GM23338 (cell line): ENCODE data around the gene LRRC8E. TPM values are rescaled to one million over a fixed set of nuclear protein-coding genes. Genes with fewer than 3 reads are reported as not detected.

ENCODE experiments used
- ATAC-seq: fragments of 200-7000 bp; cut with Tn5 transposase; 3 replicates; pipeline ENCODE4 v1.9.1; 2020
- DNase-seq: peaks from one replicate; pipeline ENCODE4 v3.0.0-alpha.2; 2015; ENCODE audit warnings: low spot score
- H2AFZ ChIP-seq: fragments of 200-600 bp; sonication (generic); 2 replicates; pipeline ENCODE4 v1.8.0; 2016; ENCODE audit warnings: antibody characterized with exemption, mild to moderate bottlenecking, moderate library complexity
- H3F3A ChIP-seq: fragments of 200-600 bp; sonication (generic); replicated peaks from 2 replicates; pipeline ENCODE4 v1.8.0; 2017; ENCODE audit warnings: antibody characterized with exemption, mixed run types, low read depth
- H3K27ac ChIP-seq: fragments of 200-600 bp; sonication (generic); 2 replicates; pipeline ENCODE4 v1.6.1; 2016; ENCODE audit warnings: low read depth
- H3K27me3 ChIP-seq: fragments of 200-600 bp; sonication (generic); 2 replicates; pipeline ENCODE4 v1.8.0; 2016; ENCODE audit warnings: mild to moderate bottlenecking, mixed run types, moderate library complexity; ENCODE audit not compliant: insufficient read depth
- H3K36me3 ChIP-seq: fragments of 200-600 bp; sonication (generic); 2 replicates; pipeline ENCODE4 v1.8.0; 2016; ENCODE audit warnings: mild to moderate bottlenecking; ENCODE audit not compliant: insufficient read depth
- H3K4me1 ChIP-seq: fragments of 200-600 bp; sonication (generic); 2 replicates; pipeline ENCODE4 v1.8.0; 2016; ENCODE audit warnings: mild to moderate bottlenecking, moderate library complexity; ENCODE audit not compliant: insufficient read depth
- H3K4me2 ChIP-seq: fragments of 200-600 bp; sonication (generic); 2 replicates; pipeline ENCODE4 v1.7.1; 2017; ENCODE audit warnings: mixed run types
- H3K4me3 ChIP-seq: fragments of 200-600 bp; sonication (generic); 2 replicates; pipeline ENCODE4 v1.6.1; 2016; ENCODE audit warnings: mixed run types
- H3K79me2 ChIP-seq: fragments of 200-600 bp; sonication (generic); replicated peaks from 2 replicates; pipeline ENCODE4 v1.8.0; 2017; ENCODE audit warnings: mild to moderate bottlenecking; ENCODE audit not compliant: insufficient read depth
- H3K9me2 ChIP-seq: fragments of 200-600 bp; sonication (generic); 2 replicates; pipeline ENCODE4 v1.8.0; 2017; ENCODE audit not compliant: insufficient read depth
- H4K20me1 ChIP-seq: fragments of 200-600 bp; sonication (generic); replicated peaks from 2 replicates; pipeline ENCODE4 v1.8.0; 2017; ENCODE audit warnings: mild to moderate bottlenecking; ENCODE audit not compliant: insufficient read depth
- H3K27ac Mint-ChIP-seq: 2 replicates; pipeline ENCODE4 v1.8.0; 2020; ENCODE audit warnings: inconsistent platforms, mild to moderate bottlenecking, moderate library complexity, mixed read lengths
- H3K27me3 Mint-ChIP-seq: 3 replicates; pipeline ENCODE4 v1.8.0; 2022; ENCODE audit warnings: low read depth, mild to moderate bottlenecking, moderate library complexity, mixed read lengths, inconsistent platforms; ENCODE audit not compliant: insufficient read depth, poor library complexity
- H3K36me3 Mint-ChIP-seq: 3 replicates; pipeline ENCODE4 v1.8.0; 2021; ENCODE audit warnings: low read depth, mild to moderate bottlenecking, inconsistent platforms, moderate library complexity, mixed read lengths
- H3K4me1 Mint-ChIP-seq: 3 replicates; pipeline ENCODE4 v1.8.0; 2020; ENCODE audit warnings: mild to moderate bottlenecking, inconsistent platforms, mixed read lengths
- H3K4me3 Mint-ChIP-seq: 3 replicates; pipeline ENCODE4 v1.8.0; 2021; ENCODE audit warnings: moderate library complexity, mild to moderate bottlenecking, inconsistent platforms, mixed read lengths
- H3K9me3 Mint-ChIP-seq: 3 replicates; pipeline ENCODE4 v1.8.0; 2020; ENCODE audit warnings: moderate library complexity, mild to moderate bottlenecking, inconsistent platforms, mixed read lengths
- CREB1 ChIP-seq: fragments of 250-450 bp; sonication (Bioruptor Pico); IDR thresholded peaks from 2 replicates; pipeline ENCODE4 v1.5.0; 2020; ENCODE audit warnings: low read depth, mild to moderate bottlenecking, moderate library complexity
- EZH2 ChIP-seq: fragments of 200-600 bp; sonication (generic); IDR thresholded peaks from one replicate; pipeline ENCODE4 v1.8.0; 2017; ENCODE audit warnings: antibody characterized with exemption, mild to moderate bottlenecking, low read depth; ENCODE audit not compliant: unreplicated experiment
- EZH2phosphoT487 ChIP-seq: fragments of 200-600 bp; sonication (generic); IDR thresholded peaks from one replicate; pipeline ENCODE4 v1.8.1; 2018; ENCODE audit warnings: antibody characterized with exemption; ENCODE audit not compliant: unreplicated experiment
- JUNB ChIP-seq: IDR thresholded peaks from one replicate; pipeline ENCODE4 v1.6.1; 2016; ENCODE audit warnings: antibody characterized with exemption; ENCODE audit not compliant: unreplicated experiment
- NANOG ChIP-seq: IDR thresholded peaks from 2 replicates; pipeline ENCODE4 v1.6.1; 2016; ENCODE audit warnings: antibody characterized with exemption, borderline replicate concordance
- POLR2AphosphoS5 ChIP-seq: IDR thresholded peaks from 2 replicates; pipeline ENCODE4 v1.6.1; 2016; ENCODE audit warnings: antibody characterized with exemption, low read depth
- STAT1 ChIP-seq: IDR thresholded peaks from one replicate; pipeline ENCODE4 v1.6.1; 2016; ENCODE audit warnings: antibody characterized with exemption; ENCODE audit not compliant: unreplicated experiment
- ZNF114 ChIP-seq: fragments of 250-450 bp; sonication (Bioruptor Pico); IDR thresholded peaks from 2 replicates; pipeline ENCODE4 v1.5.0; 2020; ENCODE audit warnings: mild to moderate bottlenecking, moderate library complexity
- ZNF331 ChIP-seq: fragments of 250-450 bp; sonication (Bioruptor Pico); IDR thresholded peaks from 2 replicates; pipeline ENCODE4 v1.5.0; 2020; ENCODE audit warnings: low read depth, mild to moderate bottlenecking, moderate library complexity
- polyA plus RNA-seq: library from polyadenylated mRNA; unstranded; fragments of >200 nt; fragmentation: Nextera tagmentation; extraction: Ambion mirVana; gene quantifications from 2 replicates; pipeline ENCODE4 v1.2.1, GENCODE V29; 2016
- total RNA-seq: library from RNA; depleted of rRNA; stranded (reverse); fragments of >200 nt; shearing (Covaris generic); gene quantifications from 2 replicates; pipeline ENCODE4 v1.2.3, GENCODE V29; 2014
- TF ChIP-seq, protein P1 (sequence below), 2 experiments: fragments of 200-600 bp in 1 of 2; sonication (generic) in 1 of 2; conservative IDR thresholded peaks; 2 replicates each; pipeline versions ENCODE4 v1.5.1 to v1.6.1; 2016 to 2017; ENCODE audit warnings: antibody characterized with exemption in 2 of 2, low read depth in 2 of 2, mild to moderate bottlenecking in 2 of 2, moderate library complexity in 1 of 2
- TF ChIP-seq, protein P2 (sequence below): IDR thresholded peaks from one replicate; pipeline ENCODE4 v1.6.1; 2018; ENCODE audit warnings: antibody characterized with exemption; ENCODE audit not compliant: unreplicated experiment
- TF ChIP-seq, protein P3 (sequence below): fragments of 250-450 bp; sonication (Bioruptor Pico); IDR thresholded peaks from 2 replicates; pipeline ENCODE4 v1.5.0; 2020; ENCODE audit warnings: mild to moderate bottlenecking, moderate library complexity
- TF ChIP-seq, protein P4 (sequence below): IDR thresholded peaks from 2 replicates; pipeline ENCODE4 v1.6.1; 2016; ENCODE audit warnings: antibody characterized with exemption

Gene LRRC8E
- total and polyA plus RNA-seq, 2 experiments from 2014 or later: 0.29 to 4.8 TPM

DNA sequence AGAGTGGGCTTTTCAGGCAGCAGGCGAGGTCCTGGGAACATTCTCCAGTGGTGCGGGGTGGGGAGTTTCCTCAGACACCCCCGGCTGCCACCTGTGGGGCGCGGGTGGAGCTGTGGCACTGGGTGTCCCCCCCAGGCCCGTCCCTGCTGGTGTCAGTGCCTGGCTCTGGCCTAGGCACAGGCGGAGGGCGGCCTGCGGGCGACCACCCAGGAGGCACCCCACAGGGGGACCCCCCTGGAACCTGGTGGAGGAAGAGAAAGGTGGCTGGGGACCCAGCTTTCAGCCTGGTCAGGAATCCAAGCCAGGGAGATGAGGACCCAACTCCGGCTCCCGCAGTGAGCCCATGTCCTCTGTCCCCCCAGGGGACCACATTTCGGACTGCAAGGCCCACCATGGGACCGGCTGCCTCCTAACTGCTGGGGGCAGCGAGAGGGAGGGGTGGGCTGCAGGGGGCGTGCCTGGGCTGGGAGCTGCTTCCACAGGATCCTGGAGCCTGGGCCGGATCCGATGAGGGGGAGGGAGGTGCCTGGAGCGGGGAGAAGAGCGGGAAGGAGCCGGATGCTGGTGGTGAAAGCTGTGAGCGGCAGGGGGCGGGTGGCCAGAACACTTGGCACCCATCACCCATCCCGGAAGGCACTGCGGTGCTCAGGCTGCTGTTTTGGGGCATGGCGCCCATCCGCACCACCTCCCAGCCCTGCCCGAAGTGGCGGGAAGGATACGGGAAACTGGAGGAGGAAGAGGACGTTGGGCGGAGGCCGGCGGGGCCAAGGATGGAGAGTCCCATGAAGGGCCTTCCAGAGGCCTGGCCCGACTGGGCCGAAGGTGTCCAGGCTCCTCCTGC is 43.1 kb downstream of the LRRC8E start:
- H3K36me3 Mint-ChIP-seq: peaks cover 66% of the 10 kb centered on the region
- DNase-seq (no peak), ATAC-seq (no peak)
- H3K27me3 Mint-ChIP-seq: peaks cover 11% of the 10 kb centered on the region
- Histone ChIP-seq H3K36me3 (peaks cover 19% of the 10 kb centered on the region; the same call in 1 of the 2 replicates), H3K79me2 (no peaks in the 10 kb centered on the region), H4K20me1 (peaks cover 6% of the 10 kb centered on the region; the same call in 1 of the 2 replicates), H3K9me2 (no peaks in the 10 kb centered on the region), H3K4me1 (peaks cover 4% of the 10 kb centered on the region; the same call in 1 of the 2 replicates), H3K27ac (no peak overlapping the region), H3K4me2 (no peak overlapping the region), H3K4me3 (no peak overlapping the region), H3K27me3 (no peaks in the 10 kb centered on the region), H2AFZ (no peak overlapping the region), H3F3A (peaks cover 26% of the 10 kb centered on the region)
- TF ChIP-seq, protein P1, sequence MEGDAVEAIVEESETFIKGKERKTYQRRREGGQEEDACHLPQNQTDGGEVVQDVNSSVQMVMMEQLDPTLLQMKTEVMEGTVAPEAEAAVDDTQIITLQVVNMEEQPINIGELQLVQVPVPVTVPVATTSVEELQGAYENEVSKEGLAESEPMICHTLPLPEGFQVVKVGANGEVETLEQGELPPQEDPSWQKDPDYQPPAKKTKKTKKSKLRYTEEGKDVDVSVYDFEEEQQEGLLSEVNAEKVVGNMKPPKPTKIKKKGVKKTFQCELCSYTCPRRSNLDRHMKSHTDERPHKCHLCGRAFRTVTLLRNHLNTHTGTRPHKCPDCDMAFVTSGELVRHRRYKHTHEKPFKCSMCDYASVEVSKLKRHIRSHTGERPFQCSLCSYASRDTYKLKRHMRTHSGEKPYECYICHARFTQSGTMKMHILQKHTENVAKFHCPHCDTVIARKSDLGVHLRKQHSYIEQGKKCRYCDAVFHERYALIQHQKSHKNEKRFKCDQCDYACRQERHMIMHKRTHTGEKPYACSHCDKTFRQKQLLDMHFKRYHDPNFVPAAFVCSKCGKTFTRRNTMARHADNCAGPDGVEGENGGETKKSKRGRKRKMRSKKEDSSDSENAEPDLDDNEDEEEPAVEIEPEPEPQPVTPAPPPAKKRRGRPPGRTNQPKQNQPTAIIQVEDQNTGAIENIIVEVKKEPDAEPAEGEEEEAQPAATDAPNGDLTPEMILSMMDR (conservative IDR thresholded peaks at IDR 0.05; ENCODE audit: low read depth in 2 of 2): no peak
- TF ChIP-seq, protein P2, sequence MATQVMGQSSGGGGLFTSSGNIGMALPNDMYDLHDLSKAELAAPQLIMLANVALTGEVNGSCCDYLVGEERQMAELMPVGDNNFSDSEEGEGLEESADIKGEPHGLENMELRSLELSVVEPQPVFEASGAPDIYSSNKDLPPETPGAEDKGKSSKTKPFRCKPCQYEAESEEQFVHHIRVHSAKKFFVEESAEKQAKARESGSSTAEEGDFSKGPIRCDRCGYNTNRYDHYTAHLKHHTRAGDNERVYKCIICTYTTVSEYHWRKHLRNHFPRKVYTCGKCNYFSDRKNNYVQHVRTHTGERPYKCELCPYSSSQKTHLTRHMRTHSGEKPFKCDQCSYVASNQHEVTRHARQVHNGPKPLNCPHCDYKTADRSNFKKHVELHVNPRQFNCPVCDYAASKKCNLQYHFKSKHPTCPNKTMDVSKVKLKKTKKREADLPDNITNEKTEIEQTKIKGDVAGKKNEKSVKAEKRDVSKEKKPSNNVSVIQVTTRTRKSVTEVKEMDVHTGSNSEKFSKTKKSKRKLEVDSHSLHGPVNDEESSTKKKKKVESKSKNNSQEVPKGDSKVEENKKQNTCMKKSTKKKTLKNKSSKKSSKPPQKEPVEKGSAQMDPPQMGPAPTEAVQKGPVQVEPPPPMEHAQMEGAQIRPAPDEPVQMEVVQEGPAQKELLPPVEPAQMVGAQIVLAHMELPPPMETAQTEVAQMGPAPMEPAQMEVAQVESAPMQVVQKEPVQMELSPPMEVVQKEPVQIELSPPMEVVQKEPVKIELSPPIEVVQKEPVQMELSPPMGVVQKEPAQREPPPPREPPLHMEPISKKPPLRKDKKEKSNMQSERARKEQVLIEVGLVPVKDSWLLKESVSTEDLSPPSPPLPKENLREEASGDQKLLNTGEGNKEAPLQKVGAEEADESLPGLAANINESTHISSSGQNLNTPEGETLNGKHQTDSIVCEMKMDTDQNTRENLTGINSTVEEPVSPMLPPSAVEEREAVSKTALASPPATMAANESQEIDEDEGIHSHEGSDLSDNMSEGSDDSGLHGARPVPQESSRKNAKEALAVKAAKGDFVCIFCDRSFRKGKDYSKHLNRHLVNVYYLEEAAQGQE: no peak
- TF ChIP-seq, protein P3, sequence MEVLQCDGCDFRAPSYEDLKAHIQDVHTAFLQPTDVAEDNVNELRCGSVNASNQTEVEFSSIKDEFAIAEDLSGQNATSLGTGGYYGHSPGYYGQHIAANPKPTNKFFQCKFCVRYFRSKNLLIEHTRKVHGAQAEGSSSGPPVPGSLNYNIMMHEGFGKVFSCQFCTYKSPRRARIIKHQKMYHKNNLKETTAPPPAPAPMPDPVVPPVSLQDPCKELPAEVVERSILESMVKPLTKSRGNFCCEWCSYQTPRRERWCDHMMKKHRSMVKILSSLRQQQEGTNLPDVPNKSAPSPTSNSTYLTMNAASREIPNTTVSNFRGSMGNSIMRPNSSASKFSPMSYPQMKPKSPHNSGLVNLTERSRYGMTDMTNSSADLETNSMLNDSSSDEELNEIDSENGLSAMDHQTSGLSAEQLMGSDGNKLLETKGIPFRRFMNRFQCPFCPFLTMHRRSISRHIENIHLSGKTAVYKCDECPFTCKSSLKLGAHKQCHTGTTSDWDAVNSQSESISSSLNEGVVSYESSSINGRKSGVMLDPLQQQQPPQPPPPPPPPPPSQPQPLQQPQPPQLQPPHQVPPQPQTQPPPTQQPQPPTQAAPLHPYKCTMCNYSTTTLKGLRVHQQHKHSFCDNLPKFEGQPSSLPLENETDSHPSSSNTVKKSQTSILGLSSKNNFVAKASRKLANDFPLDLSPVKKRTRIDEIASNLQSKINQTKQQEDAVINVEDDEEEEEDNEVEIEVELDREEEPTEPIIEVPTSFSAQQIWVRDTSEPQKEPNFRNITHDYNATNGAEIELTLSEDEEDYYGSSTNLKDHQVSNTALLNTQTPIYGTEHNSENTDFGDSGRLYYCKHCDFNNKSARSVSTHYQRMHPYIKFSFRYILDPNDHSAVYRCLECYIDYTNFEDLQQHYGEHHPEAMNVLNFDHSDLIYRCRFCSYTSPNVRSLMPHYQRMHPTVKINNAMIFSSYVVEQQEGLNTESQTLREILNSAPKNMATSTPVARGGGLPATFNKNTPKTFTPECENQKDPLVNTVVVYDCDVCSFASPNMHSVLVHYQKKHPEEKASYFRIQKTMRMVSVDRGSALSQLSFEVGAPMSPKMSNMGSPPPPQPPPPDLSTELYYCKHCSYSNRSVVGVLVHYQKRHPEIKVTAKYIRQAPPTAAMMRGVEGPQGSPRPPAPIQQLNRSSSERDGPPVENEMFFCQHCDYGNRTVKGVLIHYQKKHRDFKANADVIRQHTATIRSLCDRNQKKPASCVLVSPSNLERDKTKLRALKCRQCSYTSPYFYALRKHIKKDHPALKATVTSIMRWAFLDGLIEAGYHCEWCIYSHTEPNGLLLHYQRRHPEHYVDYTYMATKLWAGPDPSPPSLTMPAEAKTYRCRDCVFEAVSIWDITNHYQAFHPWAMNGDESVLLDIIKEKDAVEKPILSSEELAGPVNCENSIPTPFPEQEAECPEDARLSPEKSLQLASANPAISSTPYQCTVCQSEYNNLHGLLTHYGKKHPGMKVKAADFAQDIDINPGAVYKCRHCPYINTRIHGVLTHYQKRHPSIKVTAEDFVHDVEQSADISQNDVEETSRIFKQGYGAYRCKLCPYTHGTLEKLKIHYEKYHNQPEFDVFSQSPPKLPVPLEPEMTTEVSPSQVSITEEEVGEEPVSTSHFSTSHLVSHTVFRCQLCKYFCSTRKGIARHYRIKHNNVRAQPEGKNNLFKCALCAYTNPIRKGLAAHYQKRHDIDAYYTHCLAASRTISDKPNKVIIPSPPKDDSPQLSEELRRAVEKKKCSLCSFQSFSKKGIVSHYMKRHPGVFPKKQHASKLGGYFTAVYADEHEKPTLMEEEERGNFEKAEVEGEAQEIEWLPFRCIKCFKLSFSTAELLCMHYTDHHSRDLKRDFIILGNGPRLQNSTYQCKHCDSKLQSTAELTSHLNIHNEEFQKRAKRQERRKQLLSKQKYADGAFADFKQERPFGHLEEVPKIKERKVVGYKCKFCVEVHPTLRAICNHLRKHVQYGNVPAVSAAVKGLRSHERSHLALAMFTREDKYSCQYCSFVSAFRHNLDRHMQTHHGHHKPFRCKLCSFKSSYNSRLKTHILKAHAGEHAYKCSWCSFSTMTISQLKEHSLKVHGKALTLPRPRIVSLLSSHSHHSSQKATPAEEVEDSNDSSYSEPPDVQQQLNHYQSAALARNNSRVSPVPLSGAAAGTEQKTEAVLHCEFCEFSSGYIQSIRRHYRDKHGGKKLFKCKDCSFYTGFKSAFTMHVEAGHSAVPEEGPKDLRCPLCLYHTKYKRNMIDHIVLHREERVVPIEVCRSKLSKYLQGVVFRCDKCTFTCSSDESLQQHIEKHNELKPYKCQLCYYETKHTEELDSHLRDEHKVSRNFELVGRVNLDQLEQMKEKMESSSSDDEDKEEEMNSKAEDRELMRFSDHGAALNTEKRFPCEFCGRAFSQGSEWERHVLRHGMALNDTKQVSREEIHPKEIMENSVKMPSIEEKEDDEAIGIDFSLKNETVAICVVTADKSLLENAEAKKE (CRISPR knock-in tag): no peak
- TF ChIP-seq, protein P4, sequence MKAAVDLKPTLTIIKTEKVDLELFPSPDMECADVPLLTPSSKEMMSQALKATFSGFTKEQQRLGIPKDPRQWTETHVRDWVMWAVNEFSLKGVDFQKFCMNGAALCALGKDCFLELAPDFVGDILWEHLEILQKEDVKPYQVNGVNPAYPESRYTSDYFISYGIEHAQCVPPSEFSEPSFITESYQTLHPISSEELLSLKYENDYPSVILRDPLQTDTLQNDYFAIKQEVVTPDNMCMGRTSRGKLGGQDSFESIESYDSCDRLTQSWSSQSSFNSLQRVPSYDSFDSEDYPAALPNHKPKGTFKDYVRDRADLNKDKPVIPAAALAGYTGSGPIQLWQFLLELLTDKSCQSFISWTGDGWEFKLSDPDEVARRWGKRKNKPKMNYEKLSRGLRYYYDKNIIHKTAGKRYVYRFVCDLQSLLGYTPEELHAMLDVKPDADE: no peak
- TF ChIP-seq STAT1: no peak
- TF ChIP-seq EZH2: no peak
- TF ChIP-seq CREB1 (CRISPR knock-in tag): no peak
- no peak for TF ChIP-seq ZNF331 (CRISPR knock-in tag)
- no peak for TF ChIP-seq POLR2AphosphoS5
- TF ChIP-seq NANOG: no peak
- no peak for TF ChIP-seq ZNF114 (CRISPR knock-in tag)
- TF ChIP-seq EZH2phosphoT487: no peak
- no peak for TF ChIP-seq JUNB
- H3K4me3 Mint-ChIP-seq: no peak overlapping the region
- H3K4me1 Mint-ChIP-seq: peaks cover 2% of the 10 kb centered on the region
- no peaks in the 10 kb centered on the region for H3K9me3 Mint-ChIP-seq
- H3K27ac Mint-ChIP-seq: no peak overlapping the region
